AG09319 (cell line): ENCODE measurements around the gene CLIP4.
"Not testable (repeated sequence)": the region's sequence is repeated elsewhere in the genome, so short reads cannot be mapped to it uniquely, and the experiment has no call there.

ENCODE experiments used
- DNase-seq: peaks from one replicate; pipeline ENCODE4 v3.0.0-alpha.2; 2010; ENCODE audit warnings: low read depth; ENCODE audit errors: extremely low read depth
- CTCF ChIP-seq: IDR thresholded peaks from 2 replicates; pipeline ENCODE4 v1.5.1; 2011; ENCODE audit warnings: low read depth, mild to moderate bottlenecking, inconsistent platforms, low read length, moderate library complexity

The CLIP4 gene

GRCh38 chr2:29080886-29081743 lies 34.1 kb upstream of the CLIP4 start:
- no peak for TF ChIP-seq CTCF
- DNase-seq, result no peak

GRCh38 chr2:29082804-29083495 lies 32.3 kb upstream of the CLIP4 start:
- no peak for TF ChIP-seq CTCF
- no peak for DNase-seq

- no peak for TF ChIP-seq CTCF
These were observed 30.7 kb upstream of the CLIP4 start for GRCh38 chr2:29084554-29084953.

GRCh38 chr2:29090311-29090710 lies 24.9 kb upstream of the CLIP4 start:
- DNase-seq, result not testable (repeated sequence)

More at GRCh38 chr2:29084554-29084953, 30.7 kb upstream of the CLIP4 start:
- DNase-seq, result no peak

- DNase-seq, result no peak
- TF ChIP-seq CTCF, result no peak
These were observed 18.2 kb upstream of the CLIP4 start for GRCh38 chr2:29096969-29097368.

- DNase-seq, result no peak
- no peak for TF ChIP-seq CTCF
These were observed 17.6 kb upstream of the CLIP4 start for GRCh38 chr2:29097569-29097968.

GRCh38 chr2:29100564-29100963 lies 14.7 kb upstream of the CLIP4 start:
- no peak for TF ChIP-seq CTCF
- DNase-seq, result no peak

GRCh38 chr2:29104688-29105087 lies 10.5 kb upstream of the CLIP4 start:
- DNase-seq, result no peak
- no peak for TF ChIP-seq CTCF
